Left lung (tissue), 10 donors: ENCODE data around the gene ALG2. TPM values are rescaled to one million over a fixed set of nuclear protein-coding genes. Genes with fewer than 3 reads are reported as not detected.

Experiments
- ATAC-seq: fragments of 200-7000 bp; cut with Tn5 transposase; one replicate; pipeline ENCODE4 v1.9.1; 2020; ENCODE audit warnings: moderate library complexity
- DNase-seq, 4 donors: peaks; one replicate each; pipeline ENCODE4 v3.0.0-alpha.2; 2013 to 2020
- H3K27ac ChIP-seq, 2 donors: fragments of 200-600 bp; sonication (generic) in 1 of 2; one replicate each; pipeline versions ENCODE4 v1.5.0 to v1.8.0; 2020 to 2021
- H3K27me3 ChIP-seq, 2 donors: fragments of 200-600 bp; sonication (generic) in 1 of 2; one replicate each; pipeline versions ENCODE4 v1.5.0 to v1.8.0; 2020 to 2021
- H3K36me3 ChIP-seq, 2 donors: fragments of 200-600 bp; sonication (generic) in 1 of 2; one replicate each; pipeline versions ENCODE4 v1.5.0 to v1.8.0; 2020 to 2021
- H3K4me1 ChIP-seq, 2 donors: fragments of 200-600 bp; one replicate each; pipeline ENCODE4 v1.8.0; 2021
- H3K4me3 ChIP-seq, 2 donors: fragments of 200-600 bp; sonication (generic) in 1 of 2; one replicate each; pipeline versions ENCODE4 v1.5.0 to v1.8.0; 2020 to 2021; ENCODE audit warnings: mild to moderate bottlenecking in 1 of 2
- H3K9me3 ChIP-seq, 2 donors: fragments of 200-600 bp; sonication (generic) in 1 of 2; one replicate each; pipeline versions ENCODE4 v1.5.0 to v1.8.0; 2020 to 2021
- intact Hi-C, 2 donors: fragments of 100-400 bp; cut with DNase I; formaldehyde crosslinking; loops; one replicate each; pipeline versions ENCODE4 v1.11.2 to v1.14.2; 2022
- polyA plus RNA-seq, 6 donors: library from polyadenylated mRNA; unstranded; fragments of 120-200 nt; gene quantifications; one replicate each; pipeline ENCODE4 v1.2.1, GENCODE V29; 2013; ENCODE audit not compliant: insufficient read length in 6 of 6
- total RNA-seq, 2 donors: library from RNA; stranded (reverse); fragmentation: NEBNext Ultra II Directional; extraction: Animal tissue kit (Norgen Biotek cat#: 25700); gene quantifications; one replicate each; pipeline ENCODE4 v1.2.1, GENCODE V29; 2021
- TF ChIP-seq, protein P1 (sequence below), 2 donors: fragments of 200-600 bp; sonication (generic) in 1 of 2; IDR thresholded peaks; one replicate each; pipeline versions ENCODE4 v1.5.0 to v1.8.0; 2021; ENCODE audit warnings: antibody characterized with exemption in 2 of 2
- donor health status: DM: no; HTN: yes; CAD: no.
- donor health status: DM: no; HTN: no; CAD: no.

The ALG2 gene
- total and polyA plus RNA-seq, 8 donors: 29.8 to 47.7 (median 34.8) TPM

DNA sequence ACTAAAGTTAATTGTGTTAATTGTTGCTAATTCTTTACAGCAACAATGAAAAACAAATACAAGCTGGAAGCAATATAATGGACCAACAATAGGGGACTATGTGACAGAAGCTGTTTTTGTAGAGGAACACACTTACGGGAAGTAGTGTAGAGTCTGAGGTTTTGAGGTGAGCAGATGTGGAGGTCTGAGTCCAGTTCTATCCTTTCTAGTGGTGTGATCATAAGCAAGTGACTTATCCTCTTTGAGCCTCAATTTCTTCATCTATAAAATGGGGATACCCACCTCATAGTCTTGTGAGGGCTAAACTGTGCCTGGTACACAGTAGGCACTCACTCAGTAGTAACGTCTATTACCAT is 28.3 kb downstream of the ALG2 start:
- no peak for DNase-seq
- ATAC-seq: no peak
- intact Hi-C loops: no loop called here
- Histone ChIP-seq H3K4me1 (no peaks in the 10 kb centered on the region), H3K4me3 (no peak overlapping the region), H3K36me3 (no peaks in the 10 kb centered on the region), H3K27ac (no peak overlapping the region), H3K9me3 (no peaks in the 10 kb centered on the region), H3K27me3 (no peaks in the 10 kb centered on the region)
- TF ChIP-seq, protein P1, sequence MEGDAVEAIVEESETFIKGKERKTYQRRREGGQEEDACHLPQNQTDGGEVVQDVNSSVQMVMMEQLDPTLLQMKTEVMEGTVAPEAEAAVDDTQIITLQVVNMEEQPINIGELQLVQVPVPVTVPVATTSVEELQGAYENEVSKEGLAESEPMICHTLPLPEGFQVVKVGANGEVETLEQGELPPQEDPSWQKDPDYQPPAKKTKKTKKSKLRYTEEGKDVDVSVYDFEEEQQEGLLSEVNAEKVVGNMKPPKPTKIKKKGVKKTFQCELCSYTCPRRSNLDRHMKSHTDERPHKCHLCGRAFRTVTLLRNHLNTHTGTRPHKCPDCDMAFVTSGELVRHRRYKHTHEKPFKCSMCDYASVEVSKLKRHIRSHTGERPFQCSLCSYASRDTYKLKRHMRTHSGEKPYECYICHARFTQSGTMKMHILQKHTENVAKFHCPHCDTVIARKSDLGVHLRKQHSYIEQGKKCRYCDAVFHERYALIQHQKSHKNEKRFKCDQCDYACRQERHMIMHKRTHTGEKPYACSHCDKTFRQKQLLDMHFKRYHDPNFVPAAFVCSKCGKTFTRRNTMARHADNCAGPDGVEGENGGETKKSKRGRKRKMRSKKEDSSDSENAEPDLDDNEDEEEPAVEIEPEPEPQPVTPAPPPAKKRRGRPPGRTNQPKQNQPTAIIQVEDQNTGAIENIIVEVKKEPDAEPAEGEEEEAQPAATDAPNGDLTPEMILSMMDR (IDR thresholded peaks at IDR 0.05): no peak

DNA sequence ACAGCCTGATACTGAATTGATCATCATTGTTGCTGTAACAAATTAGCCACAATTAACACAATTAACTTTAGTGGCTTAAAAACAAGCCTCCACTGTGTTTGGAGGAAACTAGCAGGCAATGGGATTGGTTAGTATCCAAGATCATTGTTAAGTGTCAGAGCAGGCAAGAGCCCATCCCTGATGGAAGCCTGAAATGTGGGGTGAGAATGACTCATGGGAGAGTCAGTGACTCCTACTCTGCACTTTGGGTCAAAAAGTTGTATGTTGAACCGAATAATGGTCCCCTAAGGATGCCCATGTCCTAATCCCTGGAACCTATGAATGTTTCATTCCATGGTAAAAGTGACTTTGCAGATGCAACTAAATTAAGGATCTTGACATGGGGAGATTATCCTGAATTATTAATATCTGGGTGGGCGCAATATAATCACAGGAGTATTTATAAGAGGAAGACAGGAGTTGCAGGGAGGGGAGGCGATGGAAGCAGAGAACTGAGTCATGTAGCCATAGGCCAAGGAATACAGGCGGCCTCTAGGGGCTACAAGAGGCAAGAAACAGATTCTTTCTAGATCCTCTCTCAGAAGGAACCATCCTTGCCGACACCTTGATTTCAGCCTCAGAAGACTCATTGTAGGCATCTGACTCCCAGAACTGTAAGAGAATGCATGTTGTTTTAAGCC is 28.8 kb downstream of the ALG2 start:
- Histone ChIP-seq H3K36me3 (no peaks in the 10 kb centered on the region), H3K4me3 (no peak overlapping the region), H3K27ac (no peak overlapping the region), H3K4me1 (no peaks in the 10 kb centered on the region), H3K9me3 (no peaks in the 10 kb centered on the region), H3K27me3 (no peaks in the 10 kb centered on the region)
- TF ChIP-seq, protein P1 (IDR thresholded peaks at IDR 0.05): no peak
- no peak for ATAC-seq
- intact Hi-C loops: no loop called here
- no peak for DNase-seq

DNA sequence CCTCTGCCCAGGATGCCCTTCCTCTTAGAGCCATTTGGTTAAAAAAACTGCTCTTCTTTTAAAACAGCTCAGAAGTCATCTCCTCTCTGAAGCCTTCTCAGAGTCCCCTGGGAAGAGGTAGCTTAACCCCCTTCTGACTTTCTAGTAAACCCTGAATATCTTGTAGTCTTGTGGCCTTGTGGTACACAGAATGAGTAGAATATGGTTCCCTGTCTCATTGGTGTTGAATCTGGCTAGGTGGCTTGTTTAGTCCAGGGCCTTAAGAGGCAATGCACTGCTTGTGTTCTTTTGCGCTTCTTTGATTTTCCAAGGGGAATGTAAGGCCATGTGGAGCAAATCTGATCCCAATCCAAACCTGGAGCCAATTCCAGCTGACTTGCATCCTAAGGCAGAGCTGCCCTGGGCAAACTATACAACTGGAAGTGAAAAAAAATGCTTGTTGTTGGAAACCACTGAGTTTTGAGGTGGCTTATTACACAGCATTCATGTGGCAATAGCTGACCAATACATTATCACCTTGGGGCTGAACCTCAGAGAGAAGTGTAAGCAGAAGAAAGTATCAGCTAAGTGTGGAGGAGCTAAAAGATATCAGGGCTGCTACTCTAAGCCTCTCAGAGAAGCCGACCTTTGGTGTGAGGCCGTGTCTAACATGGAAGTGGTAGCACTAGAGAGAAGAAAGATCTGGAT is 31.0 kb downstream of the ALG2 start:
- no peak for DNase-seq
- H3K4me1 ChIP-seq: no peaks in the 10 kb centered on the region
- H3K27ac ChIP-seq: no peak overlapping the region
- no peaks in the 10 kb centered on the region for H3K9me3 ChIP-seq
- H3K36me3 ChIP-seq: no peaks in the 10 kb centered on the region
- intact Hi-C loops: no loop called here
- ATAC-seq: no peak
- H3K27me3 ChIP-seq: no peaks in the 10 kb centered on the region
- H3K4me3 ChIP-seq: no peak overlapping the region
- TF ChIP-seq, protein P1 (IDR thresholded peaks at IDR 0.05): no peak

DNA sequence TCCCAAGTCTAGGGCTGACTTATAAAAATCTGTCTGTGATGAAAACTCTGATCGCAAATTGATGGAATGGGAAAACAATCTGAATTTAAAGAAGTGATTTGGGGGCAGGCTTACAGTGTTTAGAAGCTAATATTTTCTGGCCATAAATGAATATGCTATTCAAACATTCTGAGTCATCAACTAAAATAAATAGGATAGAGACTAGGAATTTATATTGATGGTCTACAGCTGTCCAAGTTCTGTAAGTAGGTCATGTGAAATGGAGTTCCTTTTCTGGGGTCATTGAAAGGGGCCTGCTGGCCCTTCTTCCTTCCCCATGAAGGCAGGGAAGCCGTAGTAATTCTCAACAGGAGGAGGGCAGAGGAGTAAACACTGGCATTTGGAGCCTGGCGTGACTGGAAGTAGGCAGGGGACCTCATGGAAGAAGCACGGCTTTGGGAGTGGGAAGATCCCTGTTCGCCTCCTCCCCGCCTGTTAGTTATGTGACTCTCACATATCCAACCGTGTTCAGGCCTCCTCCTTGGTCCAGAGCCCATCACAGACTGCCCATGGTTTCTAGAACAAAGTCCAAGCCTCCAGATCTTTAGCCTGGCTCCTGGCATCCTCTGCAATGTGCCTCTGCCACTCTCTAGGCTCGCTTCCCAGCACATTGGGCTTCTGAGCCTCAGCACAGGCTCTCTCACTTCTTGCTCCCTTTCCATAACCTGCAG is 31.7 kb downstream of the ALG2 start:
- TF ChIP-seq, protein P1 (IDR thresholded peaks at IDR 0.05): no peak
- H3K4me1 ChIP-seq: peaks cover 1 to 2% of the 10 kb centered on the region in 2 donors
- no peaks in the 10 kb centered on the region for H3K9me3 ChIP-seq
- H3K27me3 ChIP-seq: no peaks in the 10 kb centered on the region
- no peak for ATAC-seq
- no peak overlapping the region for H3K27ac ChIP-seq
- no peaks in the 10 kb centered on the region for H3K36me3 ChIP-seq
- no peak for DNase-seq
- H3K4me3 ChIP-seq: no peak overlapping the region
- intact Hi-C loops: no loop called here

DNA sequence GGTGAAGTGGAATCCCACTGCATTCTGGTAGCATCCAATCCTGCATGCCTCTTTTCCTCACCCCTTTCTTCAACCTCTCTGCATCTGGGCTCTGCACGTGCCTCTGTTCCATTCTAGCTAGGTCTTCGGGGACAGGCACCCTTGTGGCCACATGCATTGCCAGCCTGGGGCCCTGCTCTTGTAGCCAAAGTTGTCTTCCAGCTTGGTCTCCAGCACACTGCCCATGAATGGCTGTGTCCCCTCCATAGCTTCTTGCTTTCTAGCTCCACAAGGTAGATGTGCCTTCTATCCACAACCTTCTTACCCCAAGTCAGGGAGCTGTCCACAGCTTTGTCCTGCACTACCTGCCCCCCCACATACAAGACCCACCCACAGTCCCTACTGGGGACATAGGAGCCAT is 32.6 kb downstream of the ALG2 start:
- H3K36me3 ChIP-seq: no peaks in the 10 kb centered on the region
- TF ChIP-seq, protein P1 (IDR thresholded peaks at IDR 0.05): no peak
- intact Hi-C loops: no loop called here
- no peak overlapping the region for H3K27ac ChIP-seq
- H3K4me3 ChIP-seq: no peak overlapping the region
- H3K27me3 ChIP-seq: no peaks in the 10 kb centered on the region
- DNase-seq (no peak), ATAC-seq (no peak)
- peaks cover 5 to 11% of the 10 kb centered on the region in 2 donors for H3K4me1 ChIP-seq
- no peaks in the 10 kb centered on the region for H3K9me3 ChIP-seq
